Fibroblast of lung (primary cell): ENCODE measurements around the gene TDRD7. TPM values are rescaled to one million over a fixed set of nuclear protein-coding genes. Genes with fewer than 3 reads are reported as not detected.

Experiments
- DNase-seq, 2 donors: peaks; one replicate each; pipeline versions ENCODE4 v3.0.0 to v3.0.0-alpha.2; 2010; ENCODE audit warnings: low read depth in 2 of 2
- H2AFZ ChIP-seq: 2 replicates; pipeline ENCODE4 v1.5.1; 2012; ENCODE audit warnings: low read length, control low read depth, inconsistent platforms
- H3K27ac ChIP-seq: 2 replicates; pipeline ENCODE4 v1.5.1; 2011; ENCODE audit warnings: low read length, control low read depth; ENCODE audit not compliant: insufficient read depth
- H3K27me3 ChIP-seq: 2 replicates; pipeline ENCODE4 v1.5.1; 2011; ENCODE audit warnings: mild to moderate bottlenecking, low read length; ENCODE audit not compliant: control insufficient read depth, insufficient read depth
- H3K36me3 ChIP-seq: 2 replicates; pipeline ENCODE4 v1.5.1; 2011; ENCODE audit warnings: low read length; ENCODE audit not compliant: control insufficient read depth, insufficient read depth
- H3K4me1 ChIP-seq: 2 replicates; pipeline ENCODE4 v1.5.1; 2011; ENCODE audit warnings: low read length; ENCODE audit not compliant: control insufficient read depth, insufficient read depth; ENCODE audit errors: extremely low read depth
- H3K4me2 ChIP-seq: 2 replicates; pipeline ENCODE4 v1.5.1; 2011; ENCODE audit warnings: low read length, control low read depth; ENCODE audit not compliant: insufficient read depth; ENCODE audit errors: extremely low read depth
- H3K4me3 ChIP-seq, 4 experiments: fragments of 200-600 bp in 1 of 4; sonication (generic) in 1 of 4; replicated peaks in 1 of 4; 2 replicates each; pipeline ENCODE4 v1.5.1; 2011 to 2016; ENCODE audit warnings: low read length in 4 of 4, low read depth in 3 of 4, mild to moderate bottlenecking in 3 of 4, control low read depth in 2 of 4, inconsistent platforms in 1 of 4, mixed read lengths in 1 of 4; ENCODE audit not compliant: insufficient read depth in 1 of 4; ENCODE audit errors: control extremely low read depth in 1 of 4
- H3K79me2 ChIP-seq: 2 replicates; pipeline ENCODE4 v1.5.1; 2012; ENCODE audit warnings: mild to moderate bottlenecking, low read length, inconsistent platforms; ENCODE audit not compliant: control insufficient read depth, insufficient read depth
- H3K9ac ChIP-seq: 2 replicates; pipeline ENCODE4 v1.5.1; 2011; ENCODE audit warnings: mild to moderate bottlenecking, low read length, control low read depth; ENCODE audit not compliant: insufficient read depth
- H3K9me3 ChIP-seq: 2 replicates; pipeline ENCODE4 v1.5.1; 2012; ENCODE audit warnings: low read depth, low read length; ENCODE audit not compliant: control insufficient read depth, insufficient read depth
- H4K20me1 ChIP-seq: 2 replicates; pipeline ENCODE4 v1.5.1; 2011; ENCODE audit warnings: low read length; ENCODE audit not compliant: control insufficient read depth, insufficient read depth; ENCODE audit errors: extremely low read depth
- CTCF ChIP-seq, 2 donors: IDR thresholded peaks in 1 of 2; conservative IDR thresholded peaks in 1 of 2; 1 replicate in 1 of 2; 2 replicates in 1 of 2; pipeline ENCODE4 v1.5.1; 2011 to 2012; ENCODE audit warnings: low read length in 2 of 2, control low read depth in 1 of 2, inconsistent platforms in 1 of 2, low read depth in 1 of 2, mild to moderate bottlenecking in 1 of 2
- EZH2 ChIP-seq: IDR thresholded peaks from 2 replicates; pipeline ENCODE4 v1.5.1; 2012; ENCODE audit warnings: low read length, control low read depth, mild to moderate bottlenecking; ENCODE audit errors: missing control alignments
- polyA plus RNA-seq, 2 donors: library from polyadenylated mRNA; depleted of rRNA in 1 of 2; stranded (reverse) in 1 of 2; unstranded in 1 of 2; fragments of >200 nt; gene quantifications; 2 replicates each; pipeline ENCODE4 v1.2.1, GENCODE V29; 2011 to 2012; ENCODE audit warnings: missing spikeins in 1 of 2
- total RNA-seq: library from RNA; depleted of rRNA; stranded (reverse); fragments of >200 nt; gene quantifications from 2 replicates; pipeline ENCODE4 v1.2.1, GENCODE V29; 2014

The TDRD7 gene
- total and polyA plus RNA-seq, 2 donors (not counting 1 experiment from before 2014, with no cell fraction given), result 9.8 to 14.7 TPM

GRCh38 chr9:97397220-97397619 lies 14.7 kb upstream of the TDRD7 start:
- Histone ChIP-seq H3K9me3 (no peaks in the 10 kb centered on the region), H3K4me1 (no peaks in the 10 kb centered on the region), H4K20me1 (no peaks in the 10 kb centered on the region), H3K9ac (no peak overlapping the region), H3K4me2 (no peak overlapping the region), H3K4me3 (no peak overlapping the region), H3K27ac (no peak overlapping the region), H2AFZ (no peak overlapping the region), H3K79me2 (no peaks in the 10 kb centered on the region), H3K36me3 (no peaks in the 10 kb centered on the region), H3K27me3 (no peaks in the 10 kb centered on the region)
- TF ChIP-seq CTCF (conservative IDR thresholded peaks at IDR 0.05 in 1 of 2, IDR thresholded peaks at IDR 0.05 in 1 of 2; ENCODE audit: low read depth in 1 of 2, low read length in 2 of 2), result no peak
- TF ChIP-seq EZH2, result no peak
- peak in 1 of 2 donors; percentile 21 for DNase-seq

DNA sequence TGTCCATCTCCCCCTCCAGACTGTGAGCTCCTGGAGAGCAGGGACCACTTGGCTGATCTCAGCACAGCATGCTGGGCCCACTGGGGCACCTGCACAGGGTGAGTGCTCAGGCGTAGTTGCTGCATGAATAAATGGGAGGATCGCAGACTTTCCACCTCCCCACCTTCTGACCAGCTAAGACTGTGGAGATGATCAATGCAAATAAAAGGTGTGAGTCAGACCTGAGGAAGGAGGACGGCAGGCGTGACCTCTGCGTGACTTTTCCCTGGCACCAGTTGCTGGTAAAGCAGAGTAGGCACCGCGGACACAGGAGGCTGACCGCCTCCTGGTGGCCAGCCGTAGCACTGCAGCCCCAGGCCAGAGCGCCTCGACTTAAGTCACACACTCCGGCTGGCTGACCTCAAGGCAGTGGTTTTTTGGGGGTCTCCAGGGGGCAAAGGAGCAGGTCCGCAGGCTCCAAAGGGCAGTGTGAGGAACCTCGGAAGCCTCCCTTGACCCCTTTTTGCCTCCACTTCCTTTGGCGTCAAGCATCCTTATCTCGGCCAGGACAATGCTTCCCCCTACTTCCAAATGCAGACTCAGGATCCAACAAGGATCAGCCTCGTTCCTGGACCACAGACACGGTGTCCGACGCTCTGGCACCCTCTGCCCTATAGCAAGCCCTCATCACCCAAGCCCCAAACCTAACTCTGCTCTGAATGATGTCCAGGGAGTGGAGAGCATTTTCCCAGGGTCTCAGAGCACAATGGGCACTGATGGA lies 12.7 kb upstream of the TDRD7 start:
- Histone ChIP-seq H3K9ac (no peak overlapping the region), H3K79me2 (no peaks in the 10 kb centered on the region), H3K27me3 (no peaks in the 10 kb centered on the region), H2AFZ (no peak overlapping the region), H3K4me3 (no peak overlapping the region), H3K27ac (no peak overlapping the region), H3K4me2 (no peak overlapping the region), H3K4me1 (no peaks in the 10 kb centered on the region), H3K36me3 (no peaks in the 10 kb centered on the region), H3K9me3 (no peaks in the 10 kb centered on the region), H4K20me1 (no peaks in the 10 kb centered on the region)
- peak; percentile 65 for DNase-seq
- TF ChIP-seq EZH2, result no peak
- peak; percentile 87 to 99 for TF ChIP-seq CTCF (conservative IDR thresholded peaks at IDR 0.05 in 1 of 2, IDR thresholded peaks at IDR 0.05 in 1 of 2; ENCODE audit: low read depth in 1 of 2, low read length in 2 of 2)

GRCh38 chr9:97403746-97404316 lies 8.1 kb upstream of the TDRD7 start:
- Histone ChIP-seq H3K79me2 (no peaks in the 10 kb centered on the region), H4K20me1 (no peaks in the 10 kb centered on the region), H3K4me3 (no peak overlapping the region), H3K9ac (no peak overlapping the region), H2AFZ (no peak overlapping the region), H3K27me3 (peaks cover 13% of the 10 kb centered on the region), H3K9me3 (no peaks in the 10 kb centered on the region), H3K36me3 (no peaks in the 10 kb centered on the region), H3K27ac (no peak overlapping the region), H3K4me1 (no peaks in the 10 kb centered on the region), H3K4me2 (no peak overlapping the region)
- TF ChIP-seq EZH2 (no peak), CTCF (conservative IDR thresholded peaks at IDR 0.05 in 1 of 2, IDR thresholded peaks at IDR 0.05 in 1 of 2; ENCODE audit: low read depth in 1 of 2, low read length in 2 of 2) (no peak)
- DNase-seq, result no peak
